GM23338 (cell line): ENCODE measurements around the gene FARP1. TPM values are rescaled to one million over a fixed set of nuclear protein-coding genes. Genes with fewer than 3 reads are reported as not detected.

Source experiments
- ATAC-seq: fragments of 200-7000 bp; cut with Tn5 transposase; 3 replicates; pipeline ENCODE4 v1.9.1; 2020
- DNase-seq: peaks from one replicate; pipeline ENCODE4 v3.0.0-alpha.2; 2015; ENCODE audit warnings: low spot score
- H2AFZ ChIP-seq: fragments of 200-600 bp; sonication (generic); 2 replicates; pipeline ENCODE4 v1.8.0; 2016; ENCODE audit warnings: antibody characterized with exemption, mild to moderate bottlenecking, moderate library complexity
- H3F3A ChIP-seq: fragments of 200-600 bp; sonication (generic); replicated peaks from 2 replicates; pipeline ENCODE4 v1.8.0; 2017; ENCODE audit warnings: antibody characterized with exemption, mixed run types, low read depth
- H3K27ac ChIP-seq: fragments of 200-600 bp; sonication (generic); 2 replicates; pipeline ENCODE4 v1.6.1; 2016; ENCODE audit warnings: low read depth
- H3K27me3 ChIP-seq: fragments of 200-600 bp; sonication (generic); 2 replicates; pipeline ENCODE4 v1.8.0; 2016; ENCODE audit warnings: mild to moderate bottlenecking, mixed run types, moderate library complexity; ENCODE audit not compliant: insufficient read depth
- H3K36me3 ChIP-seq: fragments of 200-600 bp; sonication (generic); 2 replicates; pipeline ENCODE4 v1.8.0; 2016; ENCODE audit warnings: mild to moderate bottlenecking; ENCODE audit not compliant: insufficient read depth
- H3K4me1 ChIP-seq: fragments of 200-600 bp; sonication (generic); 2 replicates; pipeline ENCODE4 v1.8.0; 2016; ENCODE audit warnings: mild to moderate bottlenecking, moderate library complexity; ENCODE audit not compliant: insufficient read depth
- H3K4me2 ChIP-seq: fragments of 200-600 bp; sonication (generic); 2 replicates; pipeline ENCODE4 v1.7.1; 2017; ENCODE audit warnings: mixed run types
- H3K4me3 ChIP-seq: fragments of 200-600 bp; sonication (generic); 2 replicates; pipeline ENCODE4 v1.6.1; 2016; ENCODE audit warnings: mixed run types
- H3K79me2 ChIP-seq: fragments of 200-600 bp; sonication (generic); replicated peaks from 2 replicates; pipeline ENCODE4 v1.8.0; 2017; ENCODE audit warnings: mild to moderate bottlenecking; ENCODE audit not compliant: insufficient read depth
- H3K9me2 ChIP-seq: fragments of 200-600 bp; sonication (generic); 2 replicates; pipeline ENCODE4 v1.8.0; 2017; ENCODE audit not compliant: insufficient read depth
- H4K20me1 ChIP-seq: fragments of 200-600 bp; sonication (generic); replicated peaks from 2 replicates; pipeline ENCODE4 v1.8.0; 2017; ENCODE audit warnings: mild to moderate bottlenecking; ENCODE audit not compliant: insufficient read depth
- H3K27ac Mint-ChIP-seq: 2 replicates; pipeline ENCODE4 v1.8.0; 2020; ENCODE audit warnings: inconsistent platforms, mild to moderate bottlenecking, moderate library complexity, mixed read lengths
- H3K27me3 Mint-ChIP-seq: 3 replicates; pipeline ENCODE4 v1.8.0; 2022; ENCODE audit warnings: low read depth, mild to moderate bottlenecking, moderate library complexity, mixed read lengths, inconsistent platforms; ENCODE audit not compliant: insufficient read depth, poor library complexity
- H3K36me3 Mint-ChIP-seq: 3 replicates; pipeline ENCODE4 v1.8.0; 2021; ENCODE audit warnings: low read depth, mild to moderate bottlenecking, inconsistent platforms, moderate library complexity, mixed read lengths
- H3K4me1 Mint-ChIP-seq: 3 replicates; pipeline ENCODE4 v1.8.0; 2020; ENCODE audit warnings: mild to moderate bottlenecking, inconsistent platforms, mixed read lengths
- H3K4me3 Mint-ChIP-seq: 3 replicates; pipeline ENCODE4 v1.8.0; 2021; ENCODE audit warnings: moderate library complexity, mild to moderate bottlenecking, inconsistent platforms, mixed read lengths
- H3K9me3 Mint-ChIP-seq: 3 replicates; pipeline ENCODE4 v1.8.0; 2020; ENCODE audit warnings: moderate library complexity, mild to moderate bottlenecking, inconsistent platforms, mixed read lengths
- CREB1 ChIP-seq: fragments of 250-450 bp; sonication (Bioruptor Pico); IDR thresholded peaks from 2 replicates; pipeline ENCODE4 v1.5.0; 2020; ENCODE audit warnings: low read depth, mild to moderate bottlenecking, moderate library complexity
- ETS1 ChIP-seq: IDR thresholded peaks from 2 replicates; pipeline ENCODE4 v1.6.1; 2016; ENCODE audit warnings: antibody characterized with exemption
- EZH2 ChIP-seq: fragments of 200-600 bp; sonication (generic); IDR thresholded peaks from one replicate; pipeline ENCODE4 v1.8.0; 2017; ENCODE audit warnings: antibody characterized with exemption, mild to moderate bottlenecking, low read depth; ENCODE audit not compliant: unreplicated experiment
- EZH2phosphoT487 ChIP-seq: fragments of 200-600 bp; sonication (generic); IDR thresholded peaks from one replicate; pipeline ENCODE4 v1.8.1; 2018; ENCODE audit warnings: antibody characterized with exemption; ENCODE audit not compliant: unreplicated experiment
- JUNB ChIP-seq: IDR thresholded peaks from one replicate; pipeline ENCODE4 v1.6.1; 2016; ENCODE audit warnings: antibody characterized with exemption; ENCODE audit not compliant: unreplicated experiment
- NANOG ChIP-seq: IDR thresholded peaks from 2 replicates; pipeline ENCODE4 v1.6.1; 2016; ENCODE audit warnings: antibody characterized with exemption, borderline replicate concordance
- POLR2AphosphoS5 ChIP-seq: IDR thresholded peaks from 2 replicates; pipeline ENCODE4 v1.6.1; 2016; ENCODE audit warnings: antibody characterized with exemption, low read depth
- REST ChIP-seq: IDR thresholded peaks from one replicate; pipeline ENCODE4 v1.6.1; 2018; ENCODE audit warnings: antibody characterized with exemption; ENCODE audit not compliant: unreplicated experiment
- STAT1 ChIP-seq: IDR thresholded peaks from one replicate; pipeline ENCODE4 v1.6.1; 2016; ENCODE audit warnings: antibody characterized with exemption; ENCODE audit not compliant: unreplicated experiment
- ZNF114 ChIP-seq: fragments of 250-450 bp; sonication (Bioruptor Pico); IDR thresholded peaks from 2 replicates; pipeline ENCODE4 v1.5.0; 2020; ENCODE audit warnings: mild to moderate bottlenecking, moderate library complexity
- ZNF331 ChIP-seq: fragments of 250-450 bp; sonication (Bioruptor Pico); IDR thresholded peaks from 2 replicates; pipeline ENCODE4 v1.5.0; 2020; ENCODE audit warnings: low read depth, mild to moderate bottlenecking, moderate library complexity
- polyA plus RNA-seq: library from polyadenylated mRNA; unstranded; fragments of >200 nt; fragmentation: Nextera tagmentation; extraction: Ambion mirVana; gene quantifications from 2 replicates; pipeline ENCODE4 v1.2.1, GENCODE V29; 2016
- total RNA-seq: library from RNA; depleted of rRNA; stranded (reverse); fragments of >200 nt; shearing (Covaris generic); gene quantifications from 2 replicates; pipeline ENCODE4 v1.2.3, GENCODE V29; 2014
- TF ChIP-seq, protein P1 (sequence below), 2 experiments: fragments of 200-600 bp in 1 of 2; sonication (generic) in 1 of 2; conservative IDR thresholded peaks; 2 replicates each; pipeline versions ENCODE4 v1.5.1 to v1.6.1; 2016 to 2017; ENCODE audit warnings: antibody characterized with exemption in 2 of 2, low read depth in 2 of 2, mild to moderate bottlenecking in 2 of 2, moderate library complexity in 1 of 2
- TF ChIP-seq, protein P2 (sequence below): fragments of 250-450 bp; sonication (Bioruptor Pico); IDR thresholded peaks from 2 replicates; pipeline ENCODE4 v1.5.0; 2020; ENCODE audit warnings: mild to moderate bottlenecking, moderate library complexity

FARP1 gene
- total and polyA plus RNA-seq, 2 experiments from 2014 or later: 53.6 to 82.5 TPM

- H3K27ac ChIP-seq: no peak overlapping the region
- H4K20me1 ChIP-seq: peaks cover 5% of the 10 kb centered on the region; the same call in 1 of the 2 replicates
- H3K27me3 ChIP-seq: no peaks in the 10 kb centered on the region
- H2AFZ ChIP-seq: no peak overlapping the region
- Mint-ChIP-seq H3K27me3 (peaks cover 5% of the 10 kb centered on the region), H3K4me3 (no peak overlapping the region), H3K27ac (peak overlapping the region; percentile 2; the same call in 1 of the 2 replicates), H3K9me3 (no peaks in the 10 kb centered on the region), H3K36me3 (no peaks in the 10 kb centered on the region), H3K4me1 (peaks cover 41% of the 10 kb centered on the region)
- DNase-seq: no peak
- H3K4me2 ChIP-seq: no peak overlapping the region
- H3K9me2 ChIP-seq: no peaks in the 10 kb centered on the region
- ATAC-seq: no peak
- TF ChIP-seq, protein P1, sequence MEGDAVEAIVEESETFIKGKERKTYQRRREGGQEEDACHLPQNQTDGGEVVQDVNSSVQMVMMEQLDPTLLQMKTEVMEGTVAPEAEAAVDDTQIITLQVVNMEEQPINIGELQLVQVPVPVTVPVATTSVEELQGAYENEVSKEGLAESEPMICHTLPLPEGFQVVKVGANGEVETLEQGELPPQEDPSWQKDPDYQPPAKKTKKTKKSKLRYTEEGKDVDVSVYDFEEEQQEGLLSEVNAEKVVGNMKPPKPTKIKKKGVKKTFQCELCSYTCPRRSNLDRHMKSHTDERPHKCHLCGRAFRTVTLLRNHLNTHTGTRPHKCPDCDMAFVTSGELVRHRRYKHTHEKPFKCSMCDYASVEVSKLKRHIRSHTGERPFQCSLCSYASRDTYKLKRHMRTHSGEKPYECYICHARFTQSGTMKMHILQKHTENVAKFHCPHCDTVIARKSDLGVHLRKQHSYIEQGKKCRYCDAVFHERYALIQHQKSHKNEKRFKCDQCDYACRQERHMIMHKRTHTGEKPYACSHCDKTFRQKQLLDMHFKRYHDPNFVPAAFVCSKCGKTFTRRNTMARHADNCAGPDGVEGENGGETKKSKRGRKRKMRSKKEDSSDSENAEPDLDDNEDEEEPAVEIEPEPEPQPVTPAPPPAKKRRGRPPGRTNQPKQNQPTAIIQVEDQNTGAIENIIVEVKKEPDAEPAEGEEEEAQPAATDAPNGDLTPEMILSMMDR (conservative IDR thresholded peaks at IDR 0.05; ENCODE audit: low read depth in 2 of 2): no peak
- no peak for TF ChIP-seq JUNB
- TF ChIP-seq CREB1 (CRISPR knock-in tag): no peak
- TF ChIP-seq STAT1: no peak
- no peak for TF ChIP-seq EZH2
- TF ChIP-seq, protein P2, sequence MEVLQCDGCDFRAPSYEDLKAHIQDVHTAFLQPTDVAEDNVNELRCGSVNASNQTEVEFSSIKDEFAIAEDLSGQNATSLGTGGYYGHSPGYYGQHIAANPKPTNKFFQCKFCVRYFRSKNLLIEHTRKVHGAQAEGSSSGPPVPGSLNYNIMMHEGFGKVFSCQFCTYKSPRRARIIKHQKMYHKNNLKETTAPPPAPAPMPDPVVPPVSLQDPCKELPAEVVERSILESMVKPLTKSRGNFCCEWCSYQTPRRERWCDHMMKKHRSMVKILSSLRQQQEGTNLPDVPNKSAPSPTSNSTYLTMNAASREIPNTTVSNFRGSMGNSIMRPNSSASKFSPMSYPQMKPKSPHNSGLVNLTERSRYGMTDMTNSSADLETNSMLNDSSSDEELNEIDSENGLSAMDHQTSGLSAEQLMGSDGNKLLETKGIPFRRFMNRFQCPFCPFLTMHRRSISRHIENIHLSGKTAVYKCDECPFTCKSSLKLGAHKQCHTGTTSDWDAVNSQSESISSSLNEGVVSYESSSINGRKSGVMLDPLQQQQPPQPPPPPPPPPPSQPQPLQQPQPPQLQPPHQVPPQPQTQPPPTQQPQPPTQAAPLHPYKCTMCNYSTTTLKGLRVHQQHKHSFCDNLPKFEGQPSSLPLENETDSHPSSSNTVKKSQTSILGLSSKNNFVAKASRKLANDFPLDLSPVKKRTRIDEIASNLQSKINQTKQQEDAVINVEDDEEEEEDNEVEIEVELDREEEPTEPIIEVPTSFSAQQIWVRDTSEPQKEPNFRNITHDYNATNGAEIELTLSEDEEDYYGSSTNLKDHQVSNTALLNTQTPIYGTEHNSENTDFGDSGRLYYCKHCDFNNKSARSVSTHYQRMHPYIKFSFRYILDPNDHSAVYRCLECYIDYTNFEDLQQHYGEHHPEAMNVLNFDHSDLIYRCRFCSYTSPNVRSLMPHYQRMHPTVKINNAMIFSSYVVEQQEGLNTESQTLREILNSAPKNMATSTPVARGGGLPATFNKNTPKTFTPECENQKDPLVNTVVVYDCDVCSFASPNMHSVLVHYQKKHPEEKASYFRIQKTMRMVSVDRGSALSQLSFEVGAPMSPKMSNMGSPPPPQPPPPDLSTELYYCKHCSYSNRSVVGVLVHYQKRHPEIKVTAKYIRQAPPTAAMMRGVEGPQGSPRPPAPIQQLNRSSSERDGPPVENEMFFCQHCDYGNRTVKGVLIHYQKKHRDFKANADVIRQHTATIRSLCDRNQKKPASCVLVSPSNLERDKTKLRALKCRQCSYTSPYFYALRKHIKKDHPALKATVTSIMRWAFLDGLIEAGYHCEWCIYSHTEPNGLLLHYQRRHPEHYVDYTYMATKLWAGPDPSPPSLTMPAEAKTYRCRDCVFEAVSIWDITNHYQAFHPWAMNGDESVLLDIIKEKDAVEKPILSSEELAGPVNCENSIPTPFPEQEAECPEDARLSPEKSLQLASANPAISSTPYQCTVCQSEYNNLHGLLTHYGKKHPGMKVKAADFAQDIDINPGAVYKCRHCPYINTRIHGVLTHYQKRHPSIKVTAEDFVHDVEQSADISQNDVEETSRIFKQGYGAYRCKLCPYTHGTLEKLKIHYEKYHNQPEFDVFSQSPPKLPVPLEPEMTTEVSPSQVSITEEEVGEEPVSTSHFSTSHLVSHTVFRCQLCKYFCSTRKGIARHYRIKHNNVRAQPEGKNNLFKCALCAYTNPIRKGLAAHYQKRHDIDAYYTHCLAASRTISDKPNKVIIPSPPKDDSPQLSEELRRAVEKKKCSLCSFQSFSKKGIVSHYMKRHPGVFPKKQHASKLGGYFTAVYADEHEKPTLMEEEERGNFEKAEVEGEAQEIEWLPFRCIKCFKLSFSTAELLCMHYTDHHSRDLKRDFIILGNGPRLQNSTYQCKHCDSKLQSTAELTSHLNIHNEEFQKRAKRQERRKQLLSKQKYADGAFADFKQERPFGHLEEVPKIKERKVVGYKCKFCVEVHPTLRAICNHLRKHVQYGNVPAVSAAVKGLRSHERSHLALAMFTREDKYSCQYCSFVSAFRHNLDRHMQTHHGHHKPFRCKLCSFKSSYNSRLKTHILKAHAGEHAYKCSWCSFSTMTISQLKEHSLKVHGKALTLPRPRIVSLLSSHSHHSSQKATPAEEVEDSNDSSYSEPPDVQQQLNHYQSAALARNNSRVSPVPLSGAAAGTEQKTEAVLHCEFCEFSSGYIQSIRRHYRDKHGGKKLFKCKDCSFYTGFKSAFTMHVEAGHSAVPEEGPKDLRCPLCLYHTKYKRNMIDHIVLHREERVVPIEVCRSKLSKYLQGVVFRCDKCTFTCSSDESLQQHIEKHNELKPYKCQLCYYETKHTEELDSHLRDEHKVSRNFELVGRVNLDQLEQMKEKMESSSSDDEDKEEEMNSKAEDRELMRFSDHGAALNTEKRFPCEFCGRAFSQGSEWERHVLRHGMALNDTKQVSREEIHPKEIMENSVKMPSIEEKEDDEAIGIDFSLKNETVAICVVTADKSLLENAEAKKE (CRISPR knock-in tag): no peak
- TF ChIP-seq EZH2phosphoT487: no peak
- TF ChIP-seq ZNF331 (CRISPR knock-in tag): no peak
- TF ChIP-seq REST: no peak
- TF ChIP-seq NANOG: no peak
- TF ChIP-seq POLR2AphosphoS5: no peak
- no peak for TF ChIP-seq ETS1
- TF ChIP-seq ZNF114: no peak
- H3F3A ChIP-seq: no peaks in the 10 kb centered on the region
- H3K79me2 ChIP-seq: peaks cover 94% of the 10 kb centered on the region
- H3K36me3 ChIP-seq: no peaks in the 10 kb centered on the region
- H3K4me3 ChIP-seq: no peak overlapping the region
- H3K4me1 ChIP-seq: peaks cover 11% of the 10 kb centered on the region
These were observed 44.5 kb downstream of the FARP1 start for GRCh38 chr13:98187155-98187964.
